Panc1 (cell line): ENCODE measurements around the gene ZDHHC1. TPM values are rescaled to one million over a fixed set of nuclear protein-coding genes. Genes with fewer than 3 reads are reported as not detected.

Experiments
- ATAC-seq: fragments of 200-7000 bp; cut with Tn5 transposase; 2 replicates; pipeline ENCODE4 v1.9.1; 2020; ENCODE audit warnings: mild to moderate bottlenecking, moderate library complexity
- BruUV-seq: library from RNA; stranded (reverse); fragments of 400-500 nt; replicated peaks from 2 replicates; lab custom pipeline; 2021; lab: Mats Ljungman, UMichigan
- CTCF ChIA-PET: fragments of 300-600 bp; sonication (Branson Sonifier 250); formaldehyde crosslinking; loops from one replicate; lab custom pipeline; 2022; ENCODE audit warnings: antibody characterized with exemption; lab: Charles Lee
- POLR2A ChIA-PET: fragments of 300-600 bp; sonication (Branson Sonifier 250); formaldehyde crosslinking; loops from one replicate; lab custom pipeline; 2022; ENCODE audit warnings: antibody characterized with exemption; lab: Charles Lee
- DNase-seq: peaks from one replicate; pipeline ENCODE4 v3.0.0-alpha.2; 2010; ENCODE audit warnings: low read depth, low spot score
- H3K27ac ChIP-seq: 2 replicates; pipeline ENCODE4 v1.5.1; 2011; ENCODE audit warnings: mild to moderate bottlenecking, low read length, inconsistent platforms
- H3K27me3 ChIP-seq: fragments of 200-500 bp; sonication (Bioruptor generic); 2 replicates; pipeline ENCODE4 v1.6.0; 2014; ENCODE audit warnings: low read length, inconsistent platforms; ENCODE audit not compliant: control insufficient read depth, insufficient read depth
- H3K36me3 ChIP-seq: fragments of 200-500 bp; sonication (Bioruptor generic); 2 replicates; pipeline ENCODE4 v1.5.1; 2014; ENCODE audit warnings: inconsistent platforms, mild to moderate bottlenecking, low read length, moderate library complexity; ENCODE audit not compliant: control insufficient read depth, insufficient read depth
- H3K4me1 ChIP-seq: 2 replicates; pipeline ENCODE4 v1.5.1; 2011; ENCODE audit warnings: inconsistent platforms, mild to moderate bottlenecking, low read length, moderate library complexity; ENCODE audit not compliant: control insufficient read depth, insufficient read depth
- H3K4me3 ChIP-seq, 2 experiments: 2 replicates each; pipeline ENCODE4 v1.5.1; 2011 to 2012; ENCODE audit warnings: low read depth in 2 of 2, low read length in 2 of 2, mild to moderate bottlenecking in 2 of 2, inconsistent platforms in 1 of 2, moderate library complexity in 1 of 2
- H3K9me3 ChIP-seq: fragments of 200-500 bp; sonication (Bioruptor generic); 2 replicates; pipeline ENCODE4 v1.5.1; 2014; ENCODE audit warnings: low read depth, mild to moderate bottlenecking, inconsistent platforms, low read length, moderate library complexity; ENCODE audit not compliant: control insufficient read depth, insufficient read depth
- CTCF ChIP-seq: fragments of 450-650 bp; IDR thresholded peaks from 2 replicates; pipeline ENCODE4 v1.5.1; 2017; ENCODE audit warnings: mild to moderate bottlenecking
- POLR2AphosphoS5 ChIP-seq: IDR thresholded peaks from 2 replicates; pipeline ENCODE4 v1.6.1; 2012; ENCODE audit warnings: mild to moderate bottlenecking, low read depth, low read length, moderate library complexity
- REST ChIP-seq, 2 experiments: IDR thresholded peaks; 2 replicates each; pipeline ENCODE4 v1.6.1; 2011 to 2012; ENCODE audit warnings: low read depth in 2 of 2, control low read depth in 1 of 2, low read length in 1 of 2, mild to moderate bottlenecking in 1 of 2, moderate library complexity in 1 of 2; ENCODE audit not compliant: insufficient read depth in 1 of 2
- SIN3A ChIP-seq: IDR thresholded peaks from 2 replicates; pipeline ENCODE4 v1.6.1; 2012; ENCODE audit warnings: low read depth, mild to moderate bottlenecking, low read length, moderate library complexity, borderline replicate concordance; ENCODE audit not compliant: insufficient read depth
- TCF7L2 ChIP-seq: IDR thresholded peaks from 2 replicates; pipeline ENCODE4 v1.6.1; 2011; ENCODE audit warnings: mild to moderate bottlenecking, low read depth, low read length, inconsistent platforms
- in situ Hi-C: cut with HindIII; loops from 2 replicates; pipeline ENCODE4 v1.10.0; 2016; ENCODE audit warnings: low sequenced_read_pairs, low pct_unique_long_range_greater_than_20kb
- intact Hi-C: fragments of 100-400 bp; cut with micrococcal nuclease; formaldehyde crosslinking; loops from one replicate; pipeline ENCODE4 v1.10.0; 2022; ENCODE audit not compliant: unreplicated experiment
- total RNA-seq: library from RNA; stranded (reverse); gene quantifications from one replicate; pipeline ENCODE4 v1.2.1, GENCODE V29; 2021; ENCODE audit not compliant: unreplicated experiment

Gene ZDHHC1
- total RNA-seq, 1 experiment from 2014 or later = 7.8 TPM

- no peak for ATAC-seq
- no peak overlapping the region for H3K27ac ChIP-seq
- no peaks in the 10 kb centered on the region for H3K27me3 ChIP-seq
- no peaks in the 10 kb centered on the region for H3K9me3 ChIP-seq
- H3K4me1 ChIP-seq = no peaks in the 10 kb centered on the region
- no peaks in the 10 kb centered on the region for H3K36me3 ChIP-seq
- H3K4me3 ChIP-seq = no peak overlapping the region
- intact Hi-C loops (no loop called here), in situ Hi-C loops (no loop called here)
- TF ChIP-seq TCF7L2 = no peak
- no peak for TF ChIP-seq REST (IDR thresholded peaks at IDR 0.05; ENCODE audit: insufficient read depth in 1 of 2, low read depth in 2 of 2, low read length in 1 of 2)
- no peak for TF ChIP-seq POLR2AphosphoS5
- no peak for TF ChIP-seq CTCF
- TF ChIP-seq SIN3A = no peak
- POLR2A ChIA-PET = no interaction called here
- no TSS peak for BruUV-seq
- DNase-seq = no peak
- CTCF ChIA-PET = no interaction called here
These were observed 46.0 kb upstream of the ZDHHC1 start for GRCh38 chr16:67462279-67462655.

DNA sequence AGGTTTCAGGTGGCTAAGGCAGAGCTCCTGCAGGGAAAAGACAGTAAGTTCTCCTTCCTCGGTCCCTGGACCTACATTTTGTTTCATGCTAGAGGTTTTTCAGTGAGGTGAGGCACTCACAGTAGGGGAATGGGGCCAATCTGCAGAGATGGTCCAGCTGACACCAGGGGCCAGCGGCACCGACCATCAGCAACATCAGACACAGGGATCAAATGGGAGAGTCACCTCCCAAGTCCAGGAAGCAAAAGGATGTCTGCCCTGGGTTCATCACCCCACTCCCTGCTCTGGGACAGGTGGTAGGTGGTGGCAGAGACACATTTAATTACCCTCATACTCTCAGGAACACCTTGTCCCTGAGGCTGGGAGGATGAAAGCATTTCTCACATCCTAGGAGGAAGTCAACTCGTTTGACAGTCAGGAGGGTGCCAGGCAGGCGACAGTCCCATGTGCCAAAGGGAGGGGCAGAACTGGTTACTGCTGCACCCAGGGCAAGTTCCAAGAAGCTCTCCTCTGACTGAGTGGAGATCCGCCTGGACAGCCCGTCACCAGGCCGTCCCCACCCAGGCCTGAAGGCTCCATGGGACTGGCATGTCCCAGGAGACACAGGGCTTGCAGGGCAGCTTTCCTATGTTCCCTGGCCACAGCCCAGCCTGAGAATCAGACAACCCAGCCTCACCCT is 45.5 kb upstream of the ZDHHC1 start:
- intact Hi-C loops = no loop called here
- DNase-seq = no peak

More for the DNA sequence above, 45.5 kb upstream of the ZDHHC1 start:
- no TSS peak for BruUV-seq
- no peaks in the 10 kb centered on the region for H3K27me3 ChIP-seq
- no peak overlapping the region for H3K27ac ChIP-seq
- no peaks in the 10 kb centered on the region for H3K9me3 ChIP-seq
- CTCF ChIA-PET = no interaction called here
- POLR2A ChIA-PET = no interaction called here
- ATAC-seq = no peak
- TF ChIP-seq TCF7L2 (no peak), CTCF (no peak), REST (IDR thresholded peaks at IDR 0.05; ENCODE audit: insufficient read depth in 1 of 2, low read depth in 2 of 2, low read length in 1 of 2) (no peak), POLR2AphosphoS5 (no peak), SIN3A (no peak)
- H3K4me1 ChIP-seq = no peaks in the 10 kb centered on the region
- H3K36me3 ChIP-seq = no peaks in the 10 kb centered on the region
- no peak overlapping the region for H3K4me3 ChIP-seq
- in situ Hi-C loops = no loop called here
